ENCODE results near the gene NOP9.

The NOP9 gene

GRCh38 chr14:24340606-24341005 lies 41.0 kb downstream of the NOP9 start:
- TF ChIP-seq CTCF (IDR thresholded peaks at IDR 0.05; ENCODE audit: extremely low read depth, missing control alignments), result no peak
- DNase-seq (ENCODE audit: low spot score), result no peak

GRCh38 chr14:24342889-24343288 lies 43.2 kb downstream of the NOP9 start:
- TF ChIP-seq CTCF (IDR thresholded peaks at IDR 0.05; ENCODE audit: extremely low read depth, missing control alignments), result no peak
- no peak for DNase-seq (ENCODE audit: low spot score)

DNA sequence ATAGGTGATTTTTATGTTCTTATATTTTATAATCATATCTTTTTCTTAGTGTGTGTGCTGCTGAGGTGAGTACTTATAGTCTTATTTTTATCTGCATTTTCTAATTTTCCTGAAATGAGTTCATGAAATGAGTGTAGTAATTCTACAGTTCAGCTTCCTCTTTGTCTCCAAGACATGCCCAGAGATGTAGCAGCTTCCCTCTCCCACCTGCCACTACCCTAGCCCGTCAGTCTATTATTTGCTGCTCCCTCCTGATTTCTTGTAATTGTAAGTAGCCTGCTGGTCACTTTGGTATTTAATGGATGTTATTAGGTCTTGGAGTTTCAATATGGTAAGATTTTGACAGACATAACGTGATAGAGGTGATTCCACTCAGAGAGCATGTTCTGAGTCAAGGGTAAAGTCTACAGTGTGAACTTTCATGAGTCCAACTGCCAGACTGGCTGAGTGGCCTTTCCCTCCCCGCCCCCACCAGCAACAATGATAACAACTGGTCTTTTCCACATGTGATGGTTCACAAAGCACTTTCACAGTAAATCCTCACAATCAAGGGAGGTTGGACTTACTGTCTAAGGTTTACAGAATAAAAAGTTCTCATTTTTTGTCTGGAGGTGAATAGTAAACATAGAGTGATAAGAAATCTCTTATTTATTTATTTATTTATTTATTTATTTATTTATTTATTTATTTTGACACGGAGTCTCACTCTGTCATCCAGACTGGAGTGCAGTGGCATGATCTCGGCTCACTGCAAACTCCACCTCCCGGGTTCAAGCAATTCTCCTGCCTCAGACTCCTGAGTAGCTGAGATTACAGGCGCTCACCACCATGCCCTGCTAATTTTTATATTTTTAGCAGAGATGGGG lies 44.4 kb downstream of the NOP9 start:
- no peak for TF ChIP-seq CTCF (IDR thresholded peaks at IDR 0.05; ENCODE audit: extremely low read depth, missing control alignments)

DNA sequence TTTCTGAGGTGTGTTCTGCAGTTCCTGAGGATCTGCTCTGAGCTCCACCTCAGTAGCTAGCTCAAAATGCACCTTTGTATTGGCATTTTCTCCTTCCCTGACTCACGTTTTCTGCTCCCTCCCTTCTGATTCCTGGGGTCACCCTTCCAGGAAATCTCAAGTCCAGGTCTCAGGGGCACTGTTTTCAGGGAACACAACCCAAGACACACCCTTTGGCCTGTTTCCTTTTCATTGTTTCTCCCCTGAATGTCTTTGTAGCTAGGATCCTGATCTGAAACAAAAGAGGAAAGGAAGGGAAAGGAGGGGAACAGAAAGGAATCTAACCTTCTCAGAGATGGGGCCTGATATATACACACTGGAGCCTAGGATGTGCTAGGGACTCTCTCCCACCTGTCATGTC lies 47.5 kb downstream of the NOP9 start:
- TF ChIP-seq CTCF (IDR thresholded peaks at IDR 0.05; ENCODE audit: extremely low read depth, missing control alignments), result no peak
- DNase-seq (ENCODE audit: low spot score), result no peak

More for the DNA sequence above, 44.4 kb downstream of the NOP9 start:
- DNase-seq (ENCODE audit: low spot score), result peak; percentile 7

GRCh38 chr14:24348186-24348585 lies 48.5 kb downstream of the NOP9 start:
- TF ChIP-seq CTCF (IDR thresholded peaks at IDR 0.05; ENCODE audit: extremely low read depth, missing control alignments), result no peak
- no peak for DNase-seq (ENCODE audit: low spot score)

DNA sequence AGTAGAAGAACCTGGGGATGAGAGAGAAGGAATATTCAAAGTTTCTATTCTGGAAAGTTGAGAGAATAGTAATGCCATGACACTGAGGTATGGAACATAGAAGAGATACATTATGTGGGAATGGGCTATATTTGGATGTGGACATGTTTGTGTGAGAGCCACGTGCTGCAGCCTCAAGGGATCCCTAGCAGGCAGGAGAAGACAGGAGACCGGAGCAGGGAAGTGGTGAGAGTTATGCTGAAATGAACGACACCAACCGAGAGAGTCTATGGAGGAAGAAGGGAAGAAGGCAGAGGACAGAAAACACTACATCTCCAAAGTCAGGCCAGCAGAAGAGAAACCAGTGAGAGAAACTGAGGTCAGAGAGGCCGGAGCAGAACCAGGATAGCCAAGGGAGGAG lies 50.1 kb downstream of the NOP9 start:
- TF ChIP-seq CTCF (IDR thresholded peaks at IDR 0.05; ENCODE audit: extremely low read depth, missing control alignments), result no peak
- DNase-seq (ENCODE audit: low spot score), result no peak

DNA sequence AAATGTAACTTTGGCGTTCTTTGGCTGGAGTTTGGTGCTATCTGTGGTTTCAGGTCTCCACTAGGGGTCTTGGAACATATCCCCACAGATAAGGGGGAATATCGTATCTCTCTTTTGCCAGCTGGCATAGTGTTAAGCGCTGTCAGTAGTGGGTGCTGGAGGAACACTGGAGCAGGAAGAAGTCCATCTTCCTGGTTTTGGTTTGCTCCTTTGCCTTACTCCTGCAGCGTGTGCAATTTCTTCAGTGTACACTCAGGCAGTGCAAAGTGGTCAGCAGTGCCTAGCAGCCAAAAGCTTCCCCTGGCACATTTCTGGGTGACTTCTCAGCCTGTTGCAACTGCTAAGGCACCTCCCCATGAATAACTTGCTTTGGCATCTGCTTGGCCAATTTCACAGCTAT lies 51.9 kb downstream of the NOP9 start:
- no peak for DNase-seq (ENCODE audit: low spot score)
- TF ChIP-seq CTCF (IDR thresholded peaks at IDR 0.05; ENCODE audit: extremely low read depth, missing control alignments), result no peak
